ENCODE data around the gene VEZT.
"Not testable (repeated sequence)": the region's sequence is repeated elsewhere in the genome, so short reads cannot be mapped to it uniquely, and the experiment has no call there.

Gene VEZT

DNA sequence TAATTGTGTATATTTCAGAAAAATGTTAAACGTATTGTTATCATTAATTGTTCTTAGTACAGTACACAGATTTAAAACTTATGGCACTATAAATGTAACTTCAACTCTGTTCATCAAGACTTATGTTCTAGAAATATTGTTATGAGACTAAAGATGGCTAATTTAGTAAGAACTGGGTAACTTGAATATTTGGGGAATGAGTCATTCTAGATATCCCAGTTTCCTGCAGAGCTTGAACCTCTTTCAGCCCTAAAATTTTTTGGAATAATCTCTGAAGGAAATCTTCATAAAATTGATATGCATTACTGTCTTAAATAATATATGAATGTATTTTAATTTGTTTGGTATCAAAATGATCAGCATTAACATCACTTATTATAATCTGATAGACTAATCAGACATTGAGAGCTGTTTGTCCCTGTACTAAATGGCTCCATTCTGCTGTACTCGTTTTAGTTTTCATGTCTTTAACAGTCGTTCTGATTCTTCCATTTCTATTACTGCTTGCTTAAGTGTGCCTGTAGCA is 87.1 kb downstream of the VEZT start:
- H3K36me3 Mint-ChIP-seq (ENCODE audit: insufficient read depth) = peaks cover 10% of the 10 kb centered on the region
- ATAC-seq (replicated peaks) (no peak), DNase-seq (no peak)
- no peaks in the 10 kb centered on the region for H3K9me3 Mint-ChIP-seq
- no peaks in the 10 kb centered on the region for H3K27me3 Mint-ChIP-seq
- H3K4me3 Mint-ChIP-seq = no peak overlapping the region
- H3K27ac Mint-ChIP-seq = no peak overlapping the region
- H3K4me1 Mint-ChIP-seq (ENCODE audit: low read depth in 2 of 2) = no peaks in the 10 kb centered on the region

- ATAC-seq (replicated peaks) (no peak), DNase-seq (no peak)
- Mint-ChIP-seq H3K4me1 (ENCODE audit: low read depth in 2 of 2) (no peaks in the 10 kb centered on the region), H3K27ac (no peak overlapping the region), H3K4me3 (no peak overlapping the region), H3K9me3 (no peaks in the 10 kb centered on the region), H3K27me3 (no peaks in the 10 kb centered on the region), H3K36me3 (ENCODE audit: insufficient read depth) (no peaks in the 10 kb centered on the region)
Measured at GRCh38 chr12:95312656-95313055, 95.0 kb downstream of the VEZT start.

GRCh38 chr12:95314756-95315155 is 97.1 kb downstream of the VEZT start:
- H3K4me1 Mint-ChIP-seq (ENCODE audit: low read depth in 2 of 2); H3K9me3 Mint-ChIP-seq; ATAC-seq (replicated peaks); H3K4me3 Mint-ChIP-seq; DNase-seq; H3K27ac Mint-ChIP-seq; H3K27me3 Mint-ChIP-seq; H3K36me3 Mint-ChIP-seq (ENCODE audit: insufficient read depth): not testable (repeated sequence)

DNA sequence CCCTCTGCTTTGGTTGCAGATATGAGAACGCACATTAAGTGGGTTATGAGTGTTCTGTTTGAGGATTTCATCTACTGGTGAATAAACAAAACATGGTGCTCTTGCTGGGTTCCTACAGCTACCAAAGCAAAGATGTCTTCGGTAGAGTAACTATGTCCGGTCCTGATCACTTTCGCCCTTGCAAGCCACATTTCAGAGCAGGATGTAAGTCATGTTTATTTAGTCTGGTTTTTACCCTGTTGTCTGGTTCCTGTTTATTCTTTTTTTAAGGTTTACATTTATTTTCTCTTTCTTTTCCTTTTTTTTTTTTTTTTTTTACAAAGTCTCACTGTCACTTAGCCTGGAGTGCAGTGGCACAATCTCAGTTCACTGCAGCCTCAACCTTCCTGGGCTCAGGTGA is 99.2 kb downstream of the VEZT start:
- no peak overlapping the region for H3K27ac Mint-ChIP-seq
- DNase-seq (no peak), ATAC-seq (replicated peaks) (no peak)
- no peaks in the 10 kb centered on the region for H3K9me3 Mint-ChIP-seq
- H3K4me1 Mint-ChIP-seq (ENCODE audit: low read depth in 2 of 2) = no peaks in the 10 kb centered on the region
- H3K27me3 Mint-ChIP-seq = no peaks in the 10 kb centered on the region
- H3K36me3 Mint-ChIP-seq (ENCODE audit: insufficient read depth) = no peaks in the 10 kb centered on the region
- H3K4me3 Mint-ChIP-seq = no peak overlapping the region

- H3K9me3 Mint-ChIP-seq = no peaks in the 10 kb centered on the region
- H3K36me3 Mint-ChIP-seq (ENCODE audit: insufficient read depth) = no peaks in the 10 kb centered on the region
- ATAC-seq (replicated peaks) (no peak), DNase-seq (no peak)
- H3K27ac Mint-ChIP-seq = no peak overlapping the region
- no peak overlapping the region for H3K4me3 Mint-ChIP-seq
- H3K27me3 Mint-ChIP-seq = peaks cover 0 to 6% of the 10 kb centered on the region in 2 donors
- no peaks in the 10 kb centered on the region for H3K4me1 Mint-ChIP-seq (ENCODE audit: low read depth in 2 of 2)
Measured at GRCh38 chr12:95318071-95318545, 100.5 kb downstream of the VEZT start.

DNA sequence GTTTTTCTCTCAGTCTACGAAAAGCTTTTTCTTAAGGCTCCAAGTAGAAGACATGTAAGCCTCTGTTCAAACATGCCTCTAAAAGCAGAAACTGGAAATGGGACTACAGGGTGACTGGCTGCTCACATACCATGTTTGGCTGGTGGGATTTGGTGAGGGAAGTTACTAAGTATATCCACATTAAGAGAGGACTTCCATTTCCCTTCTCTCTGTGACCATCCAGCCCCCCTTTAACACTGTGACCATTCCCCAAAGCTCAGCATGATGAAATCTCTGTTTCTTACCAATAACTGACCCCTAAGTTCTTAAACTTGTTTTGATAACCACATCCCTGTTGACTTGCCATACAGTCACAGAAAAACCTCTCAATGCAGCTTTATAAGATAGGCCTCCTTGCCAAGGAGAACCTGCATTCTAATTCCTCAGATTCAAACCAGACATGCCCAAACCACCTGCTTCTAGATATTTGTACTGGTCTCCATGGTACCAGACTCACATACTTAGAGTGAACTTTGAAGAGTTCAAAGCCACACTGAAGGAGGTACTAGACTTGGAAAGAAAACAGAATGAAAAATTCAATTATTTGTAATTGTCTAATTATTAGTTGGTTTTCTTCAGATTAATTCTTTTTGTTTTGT is 102.2 kb downstream of the VEZT start:
- ATAC-seq (replicated peaks) = no peak
- no peak for DNase-seq
- Mint-ChIP-seq H3K27ac (no peak overlapping the region), H3K36me3 (ENCODE audit: insufficient read depth) (no peaks in the 10 kb centered on the region), H3K27me3 (peaks cover under 1 to 6% of the 10 kb centered on the region in 2 donors), H3K9me3 (no peaks in the 10 kb centered on the region), H3K4me3 (no peak overlapping the region), H3K4me1 (ENCODE audit: low read depth in 2 of 2) (no peaks in the 10 kb centered on the region)

DNA sequence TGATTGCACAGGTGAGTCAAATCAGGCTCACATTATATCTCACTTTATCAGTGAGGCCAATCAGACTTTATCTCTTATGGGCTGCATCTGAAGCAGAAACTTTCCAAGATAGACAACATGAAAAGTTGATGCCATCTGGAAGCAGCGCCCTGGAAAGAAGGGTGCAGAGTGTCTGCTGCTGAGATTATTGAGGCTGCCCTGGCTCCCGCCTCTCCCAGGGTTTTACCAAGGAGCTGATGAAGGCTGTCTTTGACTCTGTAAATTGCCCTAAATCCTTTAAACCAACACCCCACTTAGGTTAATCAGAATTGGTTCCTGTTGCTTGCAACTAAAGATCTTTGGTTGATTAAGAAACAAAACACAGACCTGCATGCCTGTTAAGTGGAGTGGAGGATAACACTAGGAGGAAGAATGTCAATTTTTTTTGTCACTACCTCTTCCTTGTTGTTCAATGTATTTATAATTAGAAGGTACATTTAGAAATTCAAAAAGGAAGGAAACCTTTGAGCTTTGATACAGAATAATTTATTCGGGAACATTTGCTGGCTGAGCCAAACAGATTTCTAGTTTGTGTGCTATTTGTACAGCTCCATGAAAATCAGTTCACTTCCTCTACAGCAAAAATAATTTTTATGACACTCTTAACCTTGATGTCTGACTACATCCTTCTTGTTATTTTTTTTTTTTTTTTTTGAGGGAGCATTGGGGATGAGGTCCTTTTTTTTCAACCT is 104.1 kb downstream of the VEZT start:
- DNase-seq (no peak), ATAC-seq (replicated peaks) (no peak)
- Mint-ChIP-seq H3K4me1 (ENCODE audit: low read depth in 2 of 2) (no peaks in the 10 kb centered on the region), H3K4me3 (no peak overlapping the region), H3K9me3 (no peaks in the 10 kb centered on the region), H3K27ac (no peak overlapping the region), H3K36me3 (ENCODE audit: insufficient read depth) (no peaks in the 10 kb centered on the region), H3K27me3 (peaks cover 12 to 13% of the 10 kb centered on the region in 2 donors)

DNA sequence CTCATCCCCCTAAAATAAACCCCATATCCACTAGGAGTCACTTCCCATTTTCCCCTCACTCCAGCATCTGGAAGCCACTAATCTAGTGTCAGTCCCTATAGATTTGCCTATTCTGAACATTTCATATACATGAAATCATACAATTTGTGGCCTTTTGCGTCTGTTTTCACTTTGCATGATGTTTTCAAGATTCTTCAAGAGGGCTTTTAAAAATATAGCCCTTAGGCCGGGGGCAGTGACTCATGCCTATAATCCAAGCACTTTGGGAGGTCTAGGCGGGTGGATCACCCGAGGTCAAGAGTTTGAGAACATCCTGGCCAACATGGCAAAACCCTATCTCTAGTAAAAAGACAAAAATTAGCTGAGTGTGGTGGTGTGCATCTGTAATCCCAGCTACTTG is 104.7 kb downstream of the VEZT start:
- Mint-ChIP-seq H3K27ac (no peak overlapping the region), H3K4me1 (ENCODE audit: low read depth in 2 of 2) (no peaks in the 10 kb centered on the region), H3K9me3 (no peaks in the 10 kb centered on the region), H3K36me3 (ENCODE audit: insufficient read depth) (no peaks in the 10 kb centered on the region), H3K27me3 (peaks cover 16 to 18% of the 10 kb centered on the region in 2 donors), H3K4me3 (no peak overlapping the region)
- ATAC-seq (replicated peaks) (no peak), DNase-seq (no peak)

DNA sequence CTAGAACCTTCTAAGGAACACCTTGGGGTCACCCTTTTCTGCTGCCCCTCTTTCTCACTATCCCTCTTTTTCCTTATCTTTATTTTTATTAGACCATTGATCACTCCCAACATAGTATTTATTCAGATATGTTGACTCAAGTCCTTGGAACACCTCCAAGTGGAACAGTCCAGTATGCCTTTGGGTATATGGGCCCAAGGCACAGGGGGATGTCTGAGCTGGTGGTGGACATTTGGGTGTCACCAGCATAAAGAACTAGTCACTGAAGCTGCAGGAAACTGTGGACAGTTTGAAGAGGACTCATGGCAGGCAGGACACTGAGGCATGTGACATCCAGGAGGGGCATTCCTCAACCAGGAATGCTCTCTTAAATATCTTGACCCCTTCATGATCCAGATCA is 105.6 kb downstream of the VEZT start:
- no peak for ATAC-seq (replicated peaks)
- H3K9me3 Mint-ChIP-seq = no peaks in the 10 kb centered on the region
- peaks cover 19 to 23% of the 10 kb centered on the region in 2 donors for H3K27me3 Mint-ChIP-seq
- DNase-seq = no peak
- no peaks in the 10 kb centered on the region for H3K36me3 Mint-ChIP-seq (ENCODE audit: insufficient read depth)
- H3K4me3 Mint-ChIP-seq = no peak overlapping the region
- no peaks in the 10 kb centered on the region for H3K4me1 Mint-ChIP-seq (ENCODE audit: low read depth in 2 of 2)
- H3K27ac Mint-ChIP-seq = no peak overlapping the region

- peaks cover 19 to 23% of the 10 kb centered on the region in 2 donors for H3K27me3 Mint-ChIP-seq
- H3K4me3 Mint-ChIP-seq; ATAC-seq (replicated peaks); H3K27ac Mint-ChIP-seq; H3K4me1 Mint-ChIP-seq (ENCODE audit: low read depth in 2 of 2); DNase-seq; H3K9me3 Mint-ChIP-seq; H3K36me3 Mint-ChIP-seq (ENCODE audit: insufficient read depth): not testable (repeated sequence)
Measured at GRCh38 chr12:95324246-95324645, 106.6 kb downstream of the VEZT start.

- ATAC-seq (replicated peaks) (no peak), DNase-seq (no peak)
- H3K4me1 Mint-ChIP-seq (ENCODE audit: low read depth in 2 of 2) = no peaks in the 10 kb centered on the region
- H3K4me3 Mint-ChIP-seq = no peak overlapping the region
- peaks cover 19 to 23% of the 10 kb centered on the region in 2 donors for H3K27me3 Mint-ChIP-seq
- no peak overlapping the region for H3K27ac Mint-ChIP-seq
- H3K36me3 Mint-ChIP-seq (ENCODE audit: insufficient read depth) = no peaks in the 10 kb centered on the region
- H3K9me3 Mint-ChIP-seq = no peaks in the 10 kb centered on the region
Measured at GRCh38 chr12:95325501-95325900, 107.9 kb downstream of the VEZT start.

- DNase-seq (no peak), ATAC-seq (replicated peaks) (no peak)
- Mint-ChIP-seq H3K27me3 (peaks cover 19 to 23% of the 10 kb centered on the region in 2 donors), H3K4me1 (ENCODE audit: low read depth in 2 of 2) (no peaks in the 10 kb centered on the region), H3K36me3 (ENCODE audit: insufficient read depth) (no peaks in the 10 kb centered on the region), H3K27ac (no peak overlapping the region), H3K4me3 (no peak overlapping the region), H3K9me3 (no peaks in the 10 kb centered on the region)
Measured at GRCh38 chr12:95326445-95326844, 108.8 kb downstream of the VEZT start.

DNA sequence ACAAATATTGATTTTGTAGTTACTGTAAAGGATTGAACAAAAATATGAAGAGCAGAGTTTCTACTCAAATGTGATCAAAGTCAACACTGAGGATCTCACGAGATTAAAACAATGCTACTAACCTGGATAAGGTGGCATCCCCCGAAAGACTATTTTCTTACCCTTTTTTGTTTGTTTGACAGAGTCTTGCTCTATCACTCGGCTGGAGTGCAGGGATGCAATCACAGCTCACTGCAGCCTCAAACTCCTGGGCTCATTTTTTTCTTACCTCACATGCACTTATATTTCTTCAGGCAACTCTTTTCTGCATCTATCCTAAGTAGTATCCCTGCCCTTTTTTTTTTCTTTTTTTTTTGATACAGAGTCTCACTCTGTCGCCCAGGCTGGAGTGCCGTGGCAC is 109.2 kb downstream of the VEZT start:
- H3K4me1 Mint-ChIP-seq (ENCODE audit: low read depth in 2 of 2) = no peaks in the 10 kb centered on the region
- H3K27ac Mint-ChIP-seq = peak overlapping the region in 1 of 2 donors; percentile 29
- H3K27me3 Mint-ChIP-seq = peaks cover 19 to 23% of the 10 kb centered on the region in 2 donors
- H3K4me3 Mint-ChIP-seq = no peak overlapping the region
- DNase-seq = no peak
- H3K9me3 Mint-ChIP-seq = no peaks in the 10 kb centered on the region
- ATAC-seq (replicated peaks) = no peak
- no peaks in the 10 kb centered on the region for H3K36me3 Mint-ChIP-seq (ENCODE audit: insufficient read depth)

- H3K4me3 Mint-ChIP-seq = no peak overlapping the region
- no peaks in the 10 kb centered on the region for H3K36me3 Mint-ChIP-seq (ENCODE audit: insufficient read depth)
- H3K27ac Mint-ChIP-seq = no peak overlapping the region
- DNase-seq (no peak), ATAC-seq (replicated peaks) (no peak)
- H3K9me3 Mint-ChIP-seq = no peaks in the 10 kb centered on the region
- H3K27me3 Mint-ChIP-seq = peaks cover 14 to 23% of the 10 kb centered on the region in 2 donors
- no peaks in the 10 kb centered on the region for H3K4me1 Mint-ChIP-seq (ENCODE audit: low read depth in 2 of 2)
Measured at GRCh38 chr12:95328708-95329107, 111.1 kb downstream of the VEZT start.

Data from effector memory CD8-positive, alpha-beta T cell (primary cell).